Uterus (tissue), 4 donors: ENCODE measurements around the gene COPE. TPM values are rescaled to one million over a fixed set of nuclear protein-coding genes. Genes with fewer than 3 reads are reported as not detected.
"Not testable (repeated sequence)": the region's sequence is repeated elsewhere in the genome, so short reads cannot be mapped to it uniquely, and the experiment has no call there.

Experiments used
- DNase-seq, 2 donors: peaks; one replicate each; pipeline ENCODE4 v3.0.0-alpha.2; 2019 to 2020
- H3K27ac ChIP-seq, 2 donors: fragments of 200-600 bp; sonication (generic); 1 replicate in 1 of 2; 2 replicates in 1 of 2; pipeline ENCODE4 v1.5.1; 2016 to 2018
- H3K27me3 ChIP-seq, 2 donors: fragments of 200-600 bp; sonication (generic); one replicate each; pipeline ENCODE4 v1.5.1; 2018 to 2019; ENCODE audit warnings: control low read depth in 1 of 2
- H3K36me3 ChIP-seq, 2 donors: fragments of 200-600 bp; sonication (generic); one replicate each; pipeline ENCODE4 v1.5.1; 2019; ENCODE audit warnings: control low read depth in 1 of 2
- H3K4me1 ChIP-seq, 2 donors: fragments of 200-600 bp; sonication (generic); one replicate each; pipeline ENCODE4 v1.5.1; 2018 to 2019; ENCODE audit warnings: control low read depth in 1 of 2
- H3K4me3 ChIP-seq, 2 donors: fragments of 200-600 bp; sonication (generic); 1 replicate in 1 of 2; 2 replicates in 1 of 2; pipeline ENCODE4 v1.5.1; 2018 to 2019; ENCODE audit warnings: mild to moderate bottlenecking in 1 of 2
- H3K9me3 ChIP-seq, 2 donors: fragments of 200-600 bp; sonication (generic); one replicate each; pipeline ENCODE4 v1.5.1; 2019; ENCODE audit warnings: control low read depth in 1 of 2
- POLR2A ChIP-seq, 2 donors: fragments of 450-650 bp; IDR thresholded peaks; one replicate each; pipeline ENCODE4 v1.6.1; 2016; ENCODE audit warnings: antibody characterized with exemption in 2 of 2, mild to moderate bottlenecking in 1 of 2, moderate library complexity in 1 of 2
- intact Hi-C: fragments of 100-400 bp; cut with DNase I; formaldehyde crosslinking; loops from one replicate; pipeline ENCODE4 v1.15.1; 2023; ENCODE audit warnings: low total_unique reads
- total RNA-seq, 4 donors: library from RNA; depleted of rRNA in 3 of 4; stranded (reverse); fragments of >200 nt in 3 of 4; gene quantifications; one replicate each; pipeline versions ENCODE4 v1.1.0 to v1.2.4, GENCODE V29; 2014 to 2023
- TF ChIP-seq, protein P1 (sequence below), 4 experiments: fragments of 200-600 bp in 2 of 4; fragments of 450-650 bp in 2 of 4; sonication (generic) in 2 of 4; IDR thresholded peaks; one replicate each; pipeline ENCODE4 v1.5.1; 2016 to 2019; ENCODE audit warnings: antibody characterized with exemption in 4 of 4, mild to moderate bottlenecking in 2 of 4, moderate library complexity in 1 of 4
- donor health status: DM: yes; HTN: yes; CAD: no.

COPE gene
- total RNA-seq, 4 donors from 2014 or later, result 93.7 to 190 (median 134) TPM

- DNase-seq, result no peak
- Histone ChIP-seq H3K4me3 (no peak overlapping the region), H3K9me3 (no peaks in the 10 kb centered on the region), H3K4me1 (no peaks in the 10 kb centered on the region), H3K27me3 (no peaks in the 10 kb centered on the region), H3K27ac (no peak overlapping the region), H3K36me3 (no peaks in the 10 kb centered on the region)
- intact Hi-C loops, result no loop called here
- TF ChIP-seq POLR2A (IDR thresholded peaks at IDR 0.05), result no peak
- TF ChIP-seq, protein P1, sequence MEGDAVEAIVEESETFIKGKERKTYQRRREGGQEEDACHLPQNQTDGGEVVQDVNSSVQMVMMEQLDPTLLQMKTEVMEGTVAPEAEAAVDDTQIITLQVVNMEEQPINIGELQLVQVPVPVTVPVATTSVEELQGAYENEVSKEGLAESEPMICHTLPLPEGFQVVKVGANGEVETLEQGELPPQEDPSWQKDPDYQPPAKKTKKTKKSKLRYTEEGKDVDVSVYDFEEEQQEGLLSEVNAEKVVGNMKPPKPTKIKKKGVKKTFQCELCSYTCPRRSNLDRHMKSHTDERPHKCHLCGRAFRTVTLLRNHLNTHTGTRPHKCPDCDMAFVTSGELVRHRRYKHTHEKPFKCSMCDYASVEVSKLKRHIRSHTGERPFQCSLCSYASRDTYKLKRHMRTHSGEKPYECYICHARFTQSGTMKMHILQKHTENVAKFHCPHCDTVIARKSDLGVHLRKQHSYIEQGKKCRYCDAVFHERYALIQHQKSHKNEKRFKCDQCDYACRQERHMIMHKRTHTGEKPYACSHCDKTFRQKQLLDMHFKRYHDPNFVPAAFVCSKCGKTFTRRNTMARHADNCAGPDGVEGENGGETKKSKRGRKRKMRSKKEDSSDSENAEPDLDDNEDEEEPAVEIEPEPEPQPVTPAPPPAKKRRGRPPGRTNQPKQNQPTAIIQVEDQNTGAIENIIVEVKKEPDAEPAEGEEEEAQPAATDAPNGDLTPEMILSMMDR (IDR thresholded peaks at IDR 0.05), result no peak
Measured at GRCh38 chr19:18961767-18962620, 42.8 kb upstream of the COPE start.

- TF ChIP-seq, protein P1 (IDR thresholded peaks at IDR 0.05), result no peak
- no peak for DNase-seq
- Histone ChIP-seq H3K4me1 (no peaks in the 10 kb centered on the region), H3K27ac (no peak overlapping the region), H3K27me3 (no peaks in the 10 kb centered on the region), H3K9me3 (no peaks in the 10 kb centered on the region), H3K4me3 (no peak overlapping the region), H3K36me3 (no peaks in the 10 kb centered on the region)
- intact Hi-C loops, result no loop called here
Measured at GRCh38 chr19:18960370-18960769, 41.2 kb upstream of the COPE start.

DNA sequence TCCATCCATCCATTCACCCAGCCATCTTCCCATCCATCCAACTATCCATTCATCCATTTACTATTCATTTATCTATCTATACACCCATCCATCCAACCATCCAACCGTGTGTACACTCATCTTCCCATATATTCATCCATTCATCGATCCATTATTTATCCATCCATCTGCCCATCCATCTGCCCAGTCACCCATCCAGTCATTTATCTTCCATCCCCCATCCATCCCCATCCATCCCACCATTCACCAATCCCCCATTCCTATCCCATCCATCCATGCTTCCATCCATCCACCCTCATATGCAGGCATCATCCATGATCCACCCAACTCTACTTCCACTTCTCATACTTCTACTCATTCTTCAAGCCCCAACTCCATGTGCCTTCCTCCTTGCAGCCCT lies 35.9 kb upstream of the COPE start:
- no peak for DNase-seq
- intact Hi-C loops, result no loop called here
- no peaks in the 10 kb centered on the region for H3K9me3 ChIP-seq
- H3K4me3 ChIP-seq, result no peak overlapping the region
- no peaks in the 10 kb centered on the region for H3K36me3 ChIP-seq
- H3K4me1 ChIP-seq, result no peaks in the 10 kb centered on the region
- TF ChIP-seq POLR2A (IDR thresholded peaks at IDR 0.05), result no peak
- TF ChIP-seq, protein P1 (IDR thresholded peaks at IDR 0.05), result no peak
- H3K27ac ChIP-seq, result no peak overlapping the region
- no peaks in the 10 kb centered on the region for H3K27me3 ChIP-seq

DNA sequence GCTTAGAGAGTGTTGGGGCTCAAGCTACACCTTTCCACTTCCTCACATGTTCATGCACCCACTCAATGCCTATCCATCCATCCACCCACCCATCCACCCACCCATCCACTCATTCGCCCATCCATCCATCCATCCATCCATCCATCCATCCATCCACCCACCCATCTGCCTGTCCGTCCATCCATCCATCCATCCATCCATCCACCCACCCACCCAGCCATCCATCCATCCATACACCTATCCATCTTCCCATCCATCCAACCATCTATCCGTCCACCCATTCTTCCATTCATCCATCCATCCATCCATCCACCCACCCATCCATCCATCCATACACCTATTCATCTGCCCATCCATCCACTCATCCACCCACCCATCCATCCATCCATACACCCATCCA lies 34.9 kb upstream of the COPE start:
- no peaks in the 10 kb centered on the region for H3K4me1 ChIP-seq
- no peak overlapping the region for H3K27ac ChIP-seq
- H3K9me3 ChIP-seq, result no peaks in the 10 kb centered on the region
- H3K4me3 ChIP-seq, result no peak overlapping the region
- H3K27me3 ChIP-seq, result no peaks in the 10 kb centered on the region
- no peaks in the 10 kb centered on the region for H3K36me3 ChIP-seq
- TF ChIP-seq, protein P1 (IDR thresholded peaks at IDR 0.05), result no peak
- TF ChIP-seq POLR2A (IDR thresholded peaks at IDR 0.05), result no peak
- intact Hi-C loops, result no loop called here
- no peak for DNase-seq

GRCh38 chr19:18952364-18953003 lies 33.3 kb upstream of the COPE start:
- intact Hi-C loops, H3K4me3 ChIP-seq, H3K9me3 ChIP-seq, H3K27me3 ChIP-seq, H3K27ac ChIP-seq, DNase-seq, H3K4me1 ChIP-seq, H3K36me3 ChIP-seq: not testable (repeated sequence)
